ENCODE data around the gene OR7G1. TPM values are rescaled to one million over a fixed set of nuclear protein-coding genes. Genes with fewer than 3 reads are reported as not detected.

The OR7G1 gene, protein sequence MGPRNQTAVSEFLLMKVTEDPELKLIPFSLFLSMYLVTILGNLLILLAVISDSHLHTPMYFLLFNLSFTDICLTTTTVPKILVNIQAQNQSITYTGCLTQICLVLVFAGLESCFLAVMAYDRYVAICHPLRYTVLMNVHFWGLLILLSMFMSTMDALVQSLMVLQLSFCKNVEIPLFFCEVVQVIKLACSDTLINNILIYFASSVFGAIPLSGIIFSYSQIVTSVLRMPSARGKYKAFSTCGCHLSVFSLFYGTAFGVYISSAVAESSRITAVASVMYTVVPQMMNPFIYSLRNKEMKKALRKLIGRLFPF
- not detected in 2 replicates for total RNA-seq (2014; rRNA removed; shearing (Covaris generic))

DNA sequence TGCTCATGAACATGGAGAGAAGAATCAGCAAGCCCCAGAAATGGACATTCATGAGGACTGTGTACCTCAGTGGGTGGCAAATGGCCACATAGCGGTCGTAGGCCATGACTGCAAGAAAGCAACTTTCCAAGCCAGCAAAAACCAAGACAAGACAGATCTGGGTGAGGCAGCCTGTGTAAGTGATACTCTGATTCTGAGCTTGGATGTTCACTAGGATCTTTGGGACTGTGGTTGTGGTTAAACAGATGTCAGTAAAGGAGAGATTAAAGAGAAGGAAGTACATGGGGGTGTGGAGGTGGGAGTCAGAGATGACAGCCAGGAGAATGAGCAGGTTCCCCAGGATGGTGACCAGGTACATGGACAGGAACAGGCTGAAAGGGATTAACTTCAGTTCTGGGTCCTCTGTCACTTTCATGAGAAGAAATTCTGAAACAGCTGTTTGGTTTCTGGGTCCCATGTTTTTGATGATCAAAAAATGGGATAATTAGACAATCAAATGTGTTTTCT lies at the start of gene OR7G1:
Gene OR7G1, minus strand, starts transcription at position 457 of the 507 bp plus-strand sequence. Its CDS starts 0 bp downstream, at position 457.
- no peak for DNase-seq (ENCODE audit: low spot score)

DNA sequence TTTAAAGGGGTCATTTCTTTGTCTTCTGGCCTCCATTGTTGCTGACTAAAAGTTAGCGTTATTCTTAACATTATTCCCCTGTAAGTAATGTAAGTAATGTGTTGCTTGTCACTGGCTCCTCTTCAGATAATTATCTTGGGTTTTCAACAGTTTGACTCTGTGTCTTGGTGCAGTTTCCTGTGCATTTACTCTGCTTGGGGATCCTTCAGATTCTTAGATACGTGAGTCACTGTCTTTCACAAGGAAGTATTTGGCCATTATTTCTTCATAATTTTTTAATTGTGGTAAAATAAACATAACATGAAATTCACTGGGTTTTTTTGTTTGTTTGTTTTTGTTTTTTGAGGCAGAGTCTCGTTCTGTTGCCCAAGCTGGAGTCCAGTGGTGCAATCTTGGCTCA lies 49.7 kb upstream of the OR7G1 start:
- DNase-seq (ENCODE audit: low spot score), result no peak

DNA sequence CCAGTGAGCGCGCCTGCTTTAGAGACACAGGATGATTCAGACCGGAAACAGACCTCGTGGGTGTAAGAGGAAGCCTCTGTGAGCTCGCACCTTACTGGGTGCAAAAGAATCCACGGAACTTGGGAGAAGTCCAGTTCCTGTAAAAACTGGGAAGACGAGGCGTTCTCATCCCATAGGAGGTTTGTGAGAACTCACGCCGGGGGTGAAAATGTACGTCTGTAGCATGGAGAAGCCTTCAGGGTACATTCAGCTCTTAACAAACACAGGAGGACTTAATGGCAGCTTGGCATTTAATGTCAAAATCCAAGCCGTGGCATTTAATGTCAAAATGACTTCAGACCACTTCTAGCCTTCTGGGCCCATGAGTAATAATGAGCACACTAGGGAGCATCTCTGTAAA lies 45.9 kb upstream of the OR7G1 start:
- no peak for DNase-seq (ENCODE audit: low spot score)

DNA sequence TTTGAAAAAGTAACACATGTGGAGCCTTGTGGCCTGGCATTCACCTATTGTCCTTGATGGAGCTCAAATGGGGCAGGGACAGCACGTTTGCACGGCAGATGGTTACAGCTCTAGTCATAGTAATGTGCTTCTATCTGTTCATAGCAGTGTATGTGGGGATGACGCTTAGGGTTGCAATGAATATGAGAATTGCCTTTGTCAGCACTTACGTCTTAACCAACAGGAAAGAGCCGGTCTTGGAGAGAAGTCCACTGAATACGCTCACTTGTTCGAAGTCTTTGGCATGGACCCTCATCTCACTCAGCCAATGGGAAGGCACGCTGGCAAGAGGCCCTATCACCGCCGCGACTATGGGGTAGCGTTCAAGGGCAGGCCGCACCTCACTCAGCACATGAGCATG lies 44.3 kb upstream of the OR7G1 start:
- DNase-seq (ENCODE audit: low spot score), result no peak

DNA sequence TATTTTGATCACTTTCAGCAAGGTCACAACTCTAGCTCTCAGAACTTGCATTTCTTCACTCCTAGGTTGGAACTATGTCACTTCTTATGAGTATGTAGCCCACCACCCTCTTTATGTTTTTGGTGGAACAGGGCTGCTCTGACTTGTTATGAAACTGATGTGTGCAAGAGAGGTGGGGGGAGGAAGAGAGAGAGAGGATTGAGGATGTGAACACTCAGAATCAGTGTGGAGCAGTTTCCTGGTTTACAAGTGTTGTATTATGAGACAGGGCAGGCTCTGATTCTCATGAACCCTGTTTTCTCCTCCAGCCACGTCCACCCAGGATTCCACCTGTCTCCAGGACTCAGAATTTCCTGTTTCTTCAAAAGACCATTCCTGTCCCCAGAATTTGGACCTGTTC lies 40.7 kb upstream of the OR7G1 start:
- no peak for DNase-seq (ENCODE audit: low spot score)

DNA sequence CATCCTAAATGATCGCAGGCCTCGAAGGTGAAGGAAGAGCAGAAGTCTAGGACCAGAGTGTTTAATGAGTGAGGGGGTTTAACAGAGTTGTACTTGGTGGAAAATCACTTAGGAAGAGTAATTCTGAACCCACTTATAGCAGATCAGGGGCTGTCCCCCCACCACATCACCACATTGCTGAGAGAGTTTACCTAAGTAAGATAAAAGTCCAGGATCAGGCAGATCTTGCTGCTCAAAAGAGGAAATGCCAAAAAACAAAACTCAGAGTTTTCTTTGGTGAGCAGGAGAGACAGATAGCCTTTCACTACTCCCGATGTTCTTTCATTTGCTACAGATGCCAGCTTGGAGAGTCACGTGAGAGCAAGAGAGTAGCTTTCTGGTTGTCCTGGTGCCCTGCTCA lies 40.0 kb upstream of the OR7G1 start:
- no peak for DNase-seq (ENCODE audit: low spot score)

DNA sequence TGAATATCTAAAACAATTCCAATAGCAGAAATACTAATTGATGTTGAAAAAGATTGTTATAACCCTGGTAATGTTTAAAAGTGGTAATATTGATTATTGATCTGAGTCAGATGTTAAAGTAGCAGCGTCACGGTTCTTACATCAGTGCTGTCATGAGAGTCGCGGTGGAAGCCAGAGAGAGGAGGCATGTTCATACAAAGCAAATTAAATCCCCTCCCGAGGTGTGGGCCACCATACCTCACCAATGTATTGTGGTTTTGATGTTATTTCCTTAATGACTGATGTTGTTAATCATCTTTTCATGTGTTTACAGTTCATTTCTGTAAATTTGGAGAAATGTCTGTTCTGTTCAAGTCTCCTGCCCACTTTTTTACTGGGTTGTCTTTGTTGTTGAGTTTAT lies 35.8 kb upstream of the OR7G1 start:
- no peak for DNase-seq (ENCODE audit: low spot score)

DNA sequence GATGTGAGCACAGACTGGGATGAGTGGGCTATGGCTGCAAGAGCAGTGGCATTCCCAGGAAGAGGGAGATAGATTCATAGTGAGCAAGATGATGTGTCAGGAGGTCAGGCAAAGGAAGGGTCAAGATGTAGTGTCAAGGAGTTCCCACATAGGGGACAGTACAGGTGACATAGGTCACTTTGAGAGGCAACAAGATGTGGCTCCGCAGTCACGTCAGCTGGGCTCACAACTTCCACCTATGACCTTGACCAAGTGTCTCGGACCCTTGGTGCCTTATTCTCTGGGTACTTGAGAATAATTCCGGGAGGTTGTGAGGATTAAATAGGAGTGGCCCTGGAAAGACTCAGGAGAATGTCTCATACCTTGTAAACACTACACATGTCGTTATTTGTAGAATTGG lies 35.1 kb upstream of the OR7G1 start:
- DNase-seq (ENCODE audit: low spot score), result no peak

DNA sequence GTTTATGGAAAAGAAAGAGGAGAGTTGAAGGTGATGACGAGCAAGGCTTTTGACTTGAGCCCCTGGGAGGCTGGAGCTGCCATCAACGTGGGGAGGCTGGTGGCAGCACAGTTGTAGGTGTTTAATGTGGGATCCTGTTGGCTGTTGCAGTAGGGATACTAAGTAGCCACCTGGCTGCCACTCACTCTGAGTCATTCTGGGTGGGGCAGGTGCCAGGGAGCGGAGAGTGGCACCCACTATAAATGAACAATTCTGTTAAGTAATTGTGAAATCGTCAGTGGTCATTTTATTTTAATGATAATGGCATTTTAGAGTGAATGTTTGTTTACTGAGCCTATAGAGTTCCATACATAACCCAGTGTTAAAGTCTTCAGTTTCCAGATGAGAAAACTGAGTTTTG lies 34.4 kb upstream of the OR7G1 start:
- DNase-seq (ENCODE audit: low spot score), result no peak

DNA sequence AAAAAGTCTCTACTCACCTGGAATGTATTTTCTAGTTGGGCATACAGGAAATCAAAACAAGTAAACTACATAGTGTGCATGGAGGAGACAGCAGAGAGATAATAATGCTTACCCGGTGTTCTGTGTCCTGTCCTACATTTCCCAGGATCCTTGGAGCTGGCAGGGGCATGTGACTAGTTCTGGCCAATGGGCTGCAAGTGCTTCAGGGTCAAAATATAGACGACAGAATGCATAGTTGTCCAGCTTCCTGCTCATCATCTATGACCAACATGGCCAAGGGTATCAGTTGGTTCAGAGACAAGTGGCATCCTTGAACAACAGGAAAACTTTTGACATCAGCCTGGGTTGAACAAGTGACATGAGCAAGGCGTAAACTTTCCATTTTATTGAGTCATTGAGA lies 33.1 kb upstream of the OR7G1 start:
- no peak for DNase-seq (ENCODE audit: low spot score)

DNA sequence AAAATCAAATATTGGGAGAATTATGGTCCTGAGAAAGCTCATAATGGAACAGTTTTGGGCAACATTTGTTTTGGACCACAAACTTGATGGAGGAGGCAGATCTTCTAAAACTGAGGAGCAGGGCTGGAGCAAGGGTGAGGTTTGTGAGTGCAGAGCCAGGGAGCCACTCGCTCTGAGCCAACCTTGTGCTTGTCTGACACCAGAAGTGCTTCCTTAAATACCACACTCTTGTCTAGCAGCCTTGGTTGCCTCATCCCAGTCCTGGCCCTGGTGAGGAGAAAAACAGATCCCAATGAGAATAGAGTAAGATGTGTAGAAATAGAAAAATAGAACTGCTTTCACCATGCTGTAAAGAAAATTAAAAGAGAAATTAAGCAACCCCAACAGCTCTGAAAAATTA lies 31.3 kb upstream of the OR7G1 start:
- no peak for DNase-seq (ENCODE audit: low spot score)

DNA sequence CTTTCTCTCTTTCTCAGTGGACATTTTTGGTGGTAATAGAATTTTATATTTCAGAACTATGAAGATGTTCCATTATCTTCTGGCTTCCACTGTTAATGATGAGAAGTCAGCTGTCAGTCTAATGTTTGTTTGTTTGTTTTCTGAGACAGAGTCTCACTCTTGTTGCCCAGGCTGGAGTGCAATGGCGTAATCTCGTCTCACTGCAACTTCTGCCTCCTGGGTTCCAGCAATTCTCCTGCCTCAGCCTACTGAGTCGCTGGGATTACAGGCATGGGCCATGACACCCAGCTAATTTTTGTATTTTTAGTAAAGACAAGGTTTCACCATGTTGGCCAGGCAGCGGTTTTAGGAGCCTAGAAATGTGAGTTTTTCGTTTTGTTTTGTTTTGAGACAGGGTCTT lies 29.4 kb upstream of the OR7G1 start:
- no peak for DNase-seq (ENCODE audit: low spot score)

DNA sequence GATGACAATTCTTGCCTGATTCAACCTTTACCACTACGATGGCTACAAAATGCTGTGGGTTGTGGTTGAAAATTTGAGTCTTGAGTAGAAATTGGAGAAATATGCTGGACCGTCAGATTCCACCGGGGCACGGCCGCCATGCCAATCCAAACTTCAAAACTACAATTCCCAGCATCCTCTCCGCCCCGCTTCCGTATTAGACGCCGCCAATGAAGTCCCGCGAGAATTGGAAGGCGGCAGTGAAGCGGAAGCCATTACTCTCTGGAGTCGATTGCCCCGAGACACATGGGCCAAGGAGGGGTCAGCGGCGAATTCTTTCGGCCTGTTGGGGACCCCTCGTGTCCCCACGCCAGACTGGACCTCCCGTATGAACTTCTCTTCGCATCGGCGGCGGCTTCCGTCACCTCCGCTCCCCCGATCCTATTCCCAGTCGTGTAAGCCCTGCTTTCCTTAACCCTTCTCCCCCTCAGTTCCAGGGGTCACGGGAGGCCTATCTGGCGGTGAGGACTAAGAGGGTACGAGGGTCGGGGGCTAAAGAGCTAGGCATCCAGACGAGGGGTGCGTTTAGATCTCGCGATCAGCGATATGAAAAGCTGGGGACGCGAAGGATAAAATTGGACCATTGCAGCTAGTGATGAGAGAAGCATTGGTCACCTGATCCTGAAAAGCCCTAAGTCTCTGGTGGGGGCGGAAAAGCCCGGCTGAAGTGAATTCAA lies 24.8 kb upstream of the OR7G1 start, which contains the start of gene ZNF317:
Gene ZNF317, plus strand, starts transcription at position 239 of the 716 bp plus-strand sequence. CDS start 15,620 bp downstream, outside the sequence.
- peak; percentile 87 for DNase-seq (ENCODE audit: low spot score)

DNA sequence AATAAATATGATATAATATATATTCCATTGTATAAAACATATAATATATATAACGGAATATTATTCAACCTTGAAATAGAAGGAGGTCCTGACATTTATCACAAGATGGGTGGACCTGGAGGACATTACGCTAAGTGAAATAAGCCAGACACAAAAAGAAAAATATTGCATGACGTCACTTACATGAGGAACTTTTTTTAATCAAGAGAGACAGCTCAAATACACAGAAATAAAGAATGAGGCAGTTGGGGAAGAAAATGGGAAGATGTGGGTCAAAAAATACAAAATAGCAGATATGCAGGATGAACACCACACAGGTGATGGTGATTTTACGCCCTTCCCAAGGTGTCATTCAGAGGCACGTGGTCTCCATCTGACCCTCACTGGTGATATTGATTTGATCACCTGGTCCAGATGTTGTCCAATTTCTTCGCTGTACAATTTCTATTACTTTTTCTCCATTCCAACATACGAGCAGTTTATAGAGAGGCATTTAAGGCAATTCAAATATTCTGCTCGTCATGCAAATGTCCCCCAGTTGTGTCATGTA lies 24.1 kb upstream of the OR7G1 start:
- no peak for DNase-seq (ENCODE audit: low spot score)

DNA sequence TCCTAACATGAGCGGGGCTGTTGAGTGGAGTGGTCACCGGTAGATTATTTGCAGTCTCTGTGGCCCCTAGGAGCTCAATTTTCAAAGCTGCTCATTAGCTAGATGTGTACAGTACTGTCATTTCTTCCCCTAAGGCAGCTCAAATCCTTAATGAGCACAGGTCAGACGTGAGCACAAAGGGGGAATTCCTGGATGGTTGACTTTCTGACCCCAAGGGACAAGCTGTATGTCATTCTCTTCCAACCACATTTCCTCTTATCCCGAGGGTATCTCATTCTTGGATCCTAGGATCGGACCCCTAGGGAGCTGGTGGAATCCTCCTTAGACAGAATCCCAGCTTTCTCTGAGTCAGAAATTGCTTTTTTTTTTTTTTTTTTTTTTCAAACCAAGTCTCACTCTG lies 16.9 kb upstream of the OR7G1 start:
- DNase-seq (ENCODE audit: low spot score), result no peak

DNA sequence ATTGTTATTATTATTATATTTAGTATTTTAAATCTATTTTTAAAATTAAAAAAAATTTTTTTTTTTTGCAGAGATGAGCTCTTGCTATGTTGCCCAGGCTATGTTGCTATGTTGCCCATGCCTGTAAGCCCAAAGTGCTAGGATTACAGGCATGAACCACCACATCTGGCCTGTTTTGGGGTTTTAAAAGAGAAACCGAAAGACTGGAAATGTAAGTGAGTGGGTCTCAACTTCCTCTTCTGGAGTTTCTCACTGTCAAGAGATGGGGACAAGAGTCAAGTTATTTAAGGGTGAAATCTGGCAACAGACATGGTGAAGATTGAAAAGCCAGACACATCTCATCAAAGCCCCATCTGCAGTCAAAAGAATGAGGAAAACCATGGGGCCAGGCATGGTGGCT lies 15.4 kb upstream of the OR7G1 start:
- DNase-seq (ENCODE audit: low spot score), result no peak

DNA sequence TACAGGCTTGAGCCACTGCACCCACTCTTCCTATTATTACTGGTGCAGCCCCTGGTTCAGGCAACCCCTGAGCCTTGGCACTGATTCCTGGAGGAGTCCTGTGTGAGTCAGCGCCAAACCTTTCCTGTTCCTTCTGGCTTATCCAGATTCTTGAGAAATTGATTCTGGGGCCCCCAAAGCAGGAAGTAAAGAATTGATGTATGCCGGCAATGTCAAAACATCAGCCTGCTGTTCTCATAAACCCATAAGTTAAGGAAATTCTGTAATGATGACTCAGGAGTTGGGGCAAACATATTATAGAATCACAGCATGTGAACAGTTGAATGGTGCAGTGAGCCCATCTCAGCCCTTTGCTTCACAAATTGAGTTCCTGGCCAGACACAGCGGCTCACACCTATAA lies 12.6 kb upstream of the OR7G1 start:
- peak; percentile 19 for DNase-seq (ENCODE audit: low spot score)

DNA sequence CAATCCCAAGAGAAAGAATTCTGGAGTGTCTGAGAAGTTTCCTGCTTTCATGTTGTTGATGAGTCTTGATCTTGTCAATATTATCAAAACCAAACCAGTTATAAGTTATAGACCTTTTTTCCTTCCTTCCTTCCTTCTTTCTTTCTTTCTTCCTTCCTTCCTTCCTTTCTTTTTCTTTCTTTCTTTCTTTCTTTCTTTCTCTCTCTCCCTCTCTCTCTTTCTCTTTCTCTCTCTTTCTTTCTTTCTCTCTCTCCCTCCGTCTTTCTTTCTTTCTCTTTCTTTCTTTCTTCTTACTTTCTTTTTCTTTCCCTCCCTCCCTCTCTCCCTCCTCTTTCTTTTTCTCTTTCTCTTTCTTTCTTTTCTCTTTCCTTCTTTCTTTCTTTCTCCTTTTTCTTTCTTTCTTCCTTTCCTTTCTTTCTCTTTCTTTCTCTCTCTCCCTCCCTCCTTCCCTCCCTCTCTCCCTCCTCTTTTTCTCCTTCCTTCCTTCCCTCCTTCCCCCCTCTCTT lies 11.4 kb upstream of the OR7G1 start, which contains the start of gene OR7G3:
Gene OR7G3, minus strand, starts transcription at position 51 of the 506 bp plus-strand sequence. Its CDS starts 0 bp downstream, at position 51.
- DNase-seq (ENCODE audit: low spot score), result no peak

DNA sequence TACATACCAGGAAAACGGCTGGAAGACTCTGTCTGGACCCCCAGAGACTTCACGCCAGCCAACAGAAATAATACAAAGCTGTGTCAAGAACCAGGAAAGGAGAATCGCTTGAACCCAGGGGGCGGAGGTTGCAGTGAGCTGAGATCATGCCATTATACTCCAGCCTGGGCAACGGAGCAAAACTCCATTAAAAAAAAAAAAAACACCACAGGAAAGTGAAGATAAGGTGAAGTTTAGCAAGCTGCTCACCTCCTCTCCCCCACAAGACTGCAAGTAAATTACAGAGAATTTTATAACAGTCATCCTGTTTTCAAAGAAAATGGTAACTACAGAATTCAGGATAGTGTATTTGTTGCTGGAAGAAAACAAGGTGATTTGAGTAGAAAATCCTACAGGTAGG lies 984 bp upstream of the OR7G1 start:
- DNase-seq (ENCODE audit: low spot score), result no peak

DNA sequence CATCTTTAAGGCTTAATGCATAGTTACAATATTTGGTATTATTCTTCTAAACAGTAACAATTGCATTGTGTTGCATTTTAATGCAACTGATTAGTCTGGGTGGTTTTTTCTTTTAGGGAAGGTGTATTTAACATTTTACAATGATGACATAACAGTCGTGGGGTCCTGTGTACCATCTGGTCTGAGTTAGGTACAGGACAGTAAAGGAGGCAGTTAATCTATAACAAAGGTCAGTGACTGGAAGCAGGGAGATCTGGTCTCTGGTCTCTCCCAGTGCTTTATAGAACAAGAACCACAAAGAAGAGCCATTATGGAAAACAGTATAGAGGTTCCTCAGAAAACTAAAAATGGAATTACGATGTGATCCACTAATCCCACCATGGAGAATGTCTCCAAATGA lies 5.6 kb downstream of the OR7G1 start:
- no peak for DNase-seq (ENCODE audit: low spot score)

DNA sequence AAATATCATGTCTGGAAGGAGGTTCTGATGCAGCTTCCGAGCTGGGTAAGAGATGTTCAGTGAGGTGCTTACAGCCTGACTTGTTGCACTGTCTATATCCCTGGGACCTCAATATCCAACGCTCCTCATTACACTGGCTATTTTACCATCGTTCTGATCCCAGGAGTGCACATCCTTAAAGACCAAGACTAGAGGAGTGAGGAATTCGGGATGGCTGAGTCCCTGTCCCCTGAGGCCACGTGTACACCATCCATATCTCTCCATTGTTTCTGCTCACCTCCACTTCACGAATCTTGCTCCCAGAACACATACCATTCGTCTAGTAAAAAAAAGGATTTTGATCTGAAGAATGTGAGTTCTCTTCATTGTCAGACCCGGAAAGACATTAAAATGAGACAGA lies 8.2 kb downstream of the OR7G1 start, which contains the start of gene OR7G2:
Gene OR7G2, minus strand, starts transcription at position 101 of the 400 bp plus-strand sequence. CDS start 4,232 bp downstream, outside the sequence.
- DNase-seq (ENCODE audit: low spot score), result no peak

DNA sequence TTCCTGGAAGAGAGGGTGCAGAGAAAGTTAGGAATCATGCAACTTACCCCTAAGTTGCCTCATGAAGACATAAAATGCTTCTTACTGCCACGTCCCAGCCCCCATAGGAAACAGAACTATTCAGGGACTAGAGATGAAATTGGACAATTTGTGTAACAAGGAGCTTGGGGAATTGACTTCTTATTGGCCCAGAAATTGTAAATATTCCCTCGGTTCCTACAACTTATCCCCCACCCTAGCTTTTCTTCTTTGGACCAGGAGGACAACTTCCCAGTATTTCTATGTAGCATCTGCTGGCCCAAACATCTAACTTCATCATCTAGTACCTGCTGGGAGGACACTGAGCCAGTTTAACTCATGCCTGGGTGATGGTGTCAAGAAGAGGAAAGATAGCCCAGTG lies 28.8 kb downstream of the OR7G1 start, which contains the start of gene OR1M1:
Gene OR1M1, plus strand, starts transcription at position 301 of the 400 bp plus-strand sequence. CDS start 6,184 bp downstream, outside the sequence.
- no peak for DNase-seq (ENCODE audit: low spot score)
